SK-MEL-5 (cell line): ENCODE results near the gene SCN3B. TPM values are rescaled to one million over a fixed set of nuclear protein-coding genes. Genes with fewer than 3 reads are reported as not detected.
"Not testable (repeated sequence)": the region's sequence is repeated elsewhere in the genome, so short reads cannot be mapped to it uniquely, and the experiment has no call there.

Source experiments
- DNase-seq: peaks from one replicate; pipeline ENCODE4 v3.0.0-alpha.2; 2016; ENCODE audit warnings: low read depth, low spot score
- in situ Hi-C: cut with HindIII; loops from 2 replicates; pipeline ENCODE4 v1.10.0; 2016; ENCODE audit warnings: low sequenced_read_pairs, high pct_unique_total_duplicates, low pct_unique_long_range_greater_than_20kb
- total RNA-seq: library from RNA; depleted of rRNA; stranded (reverse); fragments of >200 nt; shearing (Covaris generic); gene quantifications from 2 replicates; pipeline ENCODE4 v1.2.3, GENCODE V29; 2014

Gene SCN3B
- total RNA-seq, 1 experiment from 2014 or later = 0.11 TPM

- no peak for DNase-seq
- in situ Hi-C loops = no loop called here
Observed at GRCh38 chr11:123671534-123671933, 17.1 kb upstream of the SCN3B start.

- in situ Hi-C loops = no loop called here
Observed at GRCh38 chr11:123670081-123670480, 15.7 kb upstream of the SCN3B start.

GRCh38 chr11:123665306-123665705, 10.9 kb upstream of the SCN3B start:
- no peak for DNase-seq
- in situ Hi-C loops = no loop called here

More at GRCh38 chr11:123670081-123670480, 15.7 kb upstream of the SCN3B start:
- no peak for DNase-seq

GRCh38 chr11:123659965-123660364, 5.5 kb upstream of the SCN3B start:
- DNase-seq = not testable (repeated sequence)
- in situ Hi-C loops = loop anchor here (10.0 kb wide), 1 partner anchor 55 kb away; no protein-coding TSS in a partner anchor

- DNase-seq = no peak
Observed at GRCh38 chr11:123659311-123659710, 4.9 kb upstream of the SCN3B start.

GRCh38 chr11:123653827-123654565, 428 bp downstream of the SCN3B start:
- peak; percentile 28 for DNase-seq
- in situ Hi-C loops = loop anchor here (10.0 kb wide), 1 partner anchor 61 kb away; no protein-coding TSS in a partner anchor

More at GRCh38 chr11:123659311-123659710, 4.9 kb upstream of the SCN3B start:
- in situ Hi-C loops = loop anchor here (10.0 kb wide), 1 partner anchor 55 kb away; no protein-coding TSS in a partner anchor

GRCh38 chr11:123653483-123653826, 969 bp downstream of the SCN3B start:
- DNase-seq = no peak
- in situ Hi-C loops = loop anchor here (10.0 kb wide), 1 partner anchor 61 kb away; no protein-coding TSS in a partner anchor

GRCh38 chr11:123652599-123652998, 1.8 kb downstream of the SCN3B start:
- no peak for DNase-seq
- in situ Hi-C loops = loop anchor here (10.0 kb wide), 1 partner anchor 62 kb away; no protein-coding TSS in a partner anchor

- in situ Hi-C loops = loop anchor here (10.0 kb wide), 1 partner anchor 64 kb away; no protein-coding TSS in a partner anchor
- no peak for DNase-seq
Observed at GRCh38 chr11:123650901-123651300, 3.5 kb downstream of the SCN3B start.

GRCh38 chr11:123645286-123645975, 9.0 kb downstream of the SCN3B start:
- DNase-seq = no peak
- in situ Hi-C loops = no loop called here

GRCh38 chr11:123642435-123642834, 12.0 kb downstream of the SCN3B start:
- in situ Hi-C loops = no loop called here
- no peak for DNase-seq

GRCh38 chr11:123641495-123641840, 13.0 kb downstream of the SCN3B start:
- in situ Hi-C loops = no loop called here

GRCh38 chr11:123640677-123641494, 13.5 kb downstream of the SCN3B start:
- peak; percentile 59 for DNase-seq
- in situ Hi-C loops = no loop called here

More at GRCh38 chr11:123641495-123641840, 13.0 kb downstream of the SCN3B start:
- DNase-seq = no peak

- no peak for DNase-seq
- in situ Hi-C loops = no loop called here
Observed at GRCh38 chr11:123640029-123640428, 14.4 kb downstream of the SCN3B start.

- peak; percentile 37 for DNase-seq
- in situ Hi-C loops = no loop called here
Observed at GRCh38 chr11:123630126-123630608, 24.3 kb downstream of the SCN3B start.

- peak; percentile 41 for DNase-seq
- in situ Hi-C loops = no loop called here
Observed at GRCh38 chr11:123628936-123629683, 25.3 kb downstream of the SCN3B start.

GRCh38 chr11:123624974-123625373, 29.4 kb downstream of the SCN3B start:
- DNase-seq = no peak
- in situ Hi-C loops = no loop called here
